IPS-NIHi7 (cell line): ENCODE data around the gene SYCP2L.
"Not testable (repeated sequence)": the region's sequence is repeated elsewhere in the genome, so short reads cannot be mapped to it uniquely, and the experiment has no call there.

Experiments
- DNase-seq: peaks from one replicate; pipeline ENCODE4 v3.0.0; 2012; ENCODE audit warnings: mixed read lengths; ENCODE audit errors: extremely low spot score

The SYCP2L gene

GRCh38 chr6:10886691-10887502 is at the start of gene SYCP2L:
Gene SYCP2L, plus strand, starts transcription at chr6:10887052. Its CDS starts 75 bp downstream, at chr6:10887127.
- DNase-seq, result peak; percentile 71

DNA sequence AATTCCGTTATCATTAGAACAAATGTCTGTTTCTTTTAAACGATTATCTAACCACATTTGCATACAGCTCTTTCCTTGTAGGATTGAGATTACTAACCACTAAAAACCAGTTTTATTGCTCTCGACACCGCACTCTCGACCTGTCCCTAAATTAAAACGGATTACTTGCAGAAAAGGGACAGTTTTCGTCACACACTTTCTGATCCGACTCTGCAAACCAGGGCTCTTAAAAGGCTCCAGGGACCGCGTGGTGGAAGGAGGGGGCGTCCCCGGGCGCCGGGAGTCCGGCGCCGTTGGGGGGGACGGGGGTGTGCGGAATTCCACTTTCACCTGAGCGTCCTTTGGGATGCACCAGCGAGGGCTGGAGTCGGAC is 49.2 kb upstream of the SYCP2L start:
- no peak for DNase-seq

GRCh38 chr6:10837995-10838793 is 48.7 kb upstream of the SYCP2L start, which contains the start of gene MAK:
Gene MAK, minus strand, starts transcription at chr6:10838539. Its CDS starts 7,891 bp downstream, at chr6:10830648.
- DNase-seq, result peak; percentile 99

DNA sequence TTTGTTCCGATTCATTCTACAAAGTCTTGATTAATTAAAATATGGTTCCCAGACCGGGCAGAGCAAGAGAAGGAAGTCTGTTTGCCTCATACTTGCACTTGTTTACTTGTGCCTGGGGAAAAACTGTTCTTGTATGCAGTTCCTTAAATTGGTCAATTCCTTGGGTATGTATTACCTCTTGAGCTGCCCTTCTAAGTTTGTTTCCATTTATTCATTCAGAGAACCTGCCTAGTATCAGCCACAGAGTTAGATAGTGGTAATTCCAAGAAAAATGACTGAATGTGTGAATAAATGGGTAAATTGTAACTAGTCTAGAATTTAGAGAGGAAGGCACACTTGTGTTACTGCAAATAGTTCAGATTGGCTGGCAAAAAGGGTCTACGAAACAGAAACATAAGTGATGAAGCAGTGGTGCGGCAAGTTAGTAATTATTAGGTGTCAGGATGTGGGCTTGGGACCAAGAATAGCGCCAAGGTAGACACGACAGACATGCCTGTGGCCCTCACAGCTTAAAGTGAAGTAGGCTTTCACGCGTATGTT is 48.0 kb upstream of the SYCP2L start:
- no peak for DNase-seq

GRCh38 chr6:10843554-10843953 is 43.3 kb upstream of the SYCP2L start:
- no peak for DNase-seq

DNA sequence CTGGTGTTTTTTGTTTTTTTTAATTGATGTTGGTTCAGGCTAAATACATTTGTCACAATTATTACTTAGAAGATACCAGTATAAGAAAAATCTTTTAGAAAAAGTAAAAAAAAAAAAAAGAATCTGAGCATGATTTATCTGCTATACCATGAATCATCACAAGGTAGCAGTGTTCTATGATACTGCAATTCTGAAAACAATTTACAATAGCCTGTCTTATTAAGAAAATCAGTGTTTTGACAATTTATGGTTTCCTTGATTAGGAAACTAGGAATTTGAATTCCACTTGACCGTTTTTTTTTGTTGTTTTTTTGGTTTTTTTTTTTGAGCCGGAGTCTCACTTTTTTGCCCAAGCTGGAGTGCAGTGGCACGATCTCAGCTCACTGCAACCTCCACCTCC is 39.2 kb upstream of the SYCP2L start:
- DNase-seq, result no peak

- DNase-seq, result no peak
Observed at GRCh38 chr6:10849901-10850300, 37.0 kb upstream of the SYCP2L start.

DNA sequence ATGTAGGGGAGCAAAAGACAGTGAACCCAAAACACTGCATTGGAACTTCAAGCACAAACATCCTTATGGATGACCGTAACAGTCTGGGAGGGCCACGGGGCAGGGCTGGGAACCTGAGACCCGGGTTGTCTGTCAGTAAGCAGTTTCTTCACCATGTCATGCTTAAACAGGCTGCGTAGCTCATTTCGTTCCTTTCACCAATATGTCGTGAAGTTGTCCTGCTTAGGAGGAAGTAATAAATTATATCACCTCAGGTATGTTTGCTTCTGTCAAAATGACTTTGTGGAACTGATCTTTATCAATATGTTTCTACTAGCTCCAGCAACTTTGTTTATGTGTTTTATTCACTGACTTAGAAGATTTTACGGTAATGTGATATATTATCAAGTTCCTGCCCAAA is 36.1 kb upstream of the SYCP2L start:
- DNase-seq, result no peak

GRCh38 chr6:10852361-10852960 is 34.4 kb upstream of the SYCP2L start:
- no peak for DNase-seq

DNA sequence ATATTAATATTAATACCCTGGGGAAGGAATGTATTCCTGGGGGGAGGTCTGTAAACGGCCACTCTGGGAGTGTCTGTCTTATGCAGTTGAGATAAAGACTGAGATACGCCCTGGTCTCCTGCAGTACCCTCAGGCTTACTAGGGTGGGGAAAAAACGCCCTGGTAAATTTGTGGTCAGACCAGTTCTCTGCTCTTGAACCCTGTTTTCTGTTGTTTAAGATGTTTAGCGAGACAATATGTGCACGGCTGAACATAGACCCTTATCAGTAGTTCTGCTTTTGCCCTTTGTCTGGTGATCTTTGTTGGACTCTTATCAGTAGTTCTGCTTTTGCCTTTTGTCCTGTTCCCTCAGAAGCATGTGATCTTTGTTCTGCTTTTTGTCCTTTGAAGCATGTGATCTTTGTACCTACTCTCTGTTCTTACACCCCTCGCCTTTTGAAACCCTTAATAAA is 33.0 kb upstream of the SYCP2L start:
- DNase-seq, result not testable (repeated sequence)

DNA sequence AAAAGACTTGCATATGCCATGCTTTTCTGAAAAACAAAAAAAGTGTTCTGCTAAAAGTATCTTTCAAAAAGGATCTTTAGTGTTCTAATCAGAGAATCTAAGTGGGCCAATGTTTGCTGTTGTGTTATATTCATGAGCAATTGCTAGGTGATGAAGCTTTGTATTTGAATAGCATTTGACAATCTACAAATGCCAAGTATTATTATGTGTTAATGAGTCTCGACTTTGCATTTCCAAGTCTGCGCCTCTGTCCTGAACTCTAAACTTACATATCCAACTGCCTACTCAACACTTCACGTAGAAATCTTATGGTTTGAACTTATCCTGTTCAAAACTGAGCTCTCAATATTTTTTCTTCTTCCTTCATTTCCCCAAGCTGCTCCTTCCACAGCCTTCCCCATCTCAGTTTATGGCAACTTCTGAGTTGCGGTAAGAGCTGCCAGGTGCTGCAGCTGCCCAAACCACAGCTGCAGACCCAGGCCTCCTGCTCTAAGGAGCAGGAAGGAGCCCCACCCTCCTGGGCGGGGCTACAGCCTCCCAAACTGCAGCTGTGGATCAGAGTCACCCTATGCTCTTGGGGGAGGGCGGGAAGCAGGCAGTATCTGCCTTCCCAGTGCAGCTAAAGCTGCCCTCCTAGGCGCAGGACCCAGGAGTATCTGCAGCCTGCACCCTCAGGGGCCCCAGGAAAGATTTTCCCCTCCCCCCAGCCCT is 31.8 kb upstream of the SYCP2L start:
- no peak for DNase-seq

- no peak for DNase-seq
Observed at GRCh38 chr6:10857259-10857658, 29.6 kb upstream of the SYCP2L start.

DNA sequence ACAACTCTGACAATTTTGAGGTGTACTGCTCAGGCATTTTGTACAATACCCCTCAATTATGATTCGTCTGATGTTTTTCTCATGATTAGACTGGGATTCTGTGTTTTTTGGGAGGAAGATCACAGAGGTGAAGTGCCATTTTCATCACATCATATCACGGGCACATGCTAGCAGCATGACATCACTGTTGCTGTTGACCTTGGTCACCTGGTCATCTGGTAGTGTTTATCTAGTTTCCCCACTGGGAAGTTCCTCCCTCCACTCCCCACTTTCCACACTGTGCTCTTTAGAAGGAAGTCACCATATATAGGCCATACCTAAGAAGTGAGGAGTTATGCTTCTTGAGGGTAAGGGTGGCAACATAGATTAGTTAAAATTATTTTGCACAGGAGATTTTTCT is 25.8 kb upstream of the SYCP2L start:
- DNase-seq, result no peak

DNA sequence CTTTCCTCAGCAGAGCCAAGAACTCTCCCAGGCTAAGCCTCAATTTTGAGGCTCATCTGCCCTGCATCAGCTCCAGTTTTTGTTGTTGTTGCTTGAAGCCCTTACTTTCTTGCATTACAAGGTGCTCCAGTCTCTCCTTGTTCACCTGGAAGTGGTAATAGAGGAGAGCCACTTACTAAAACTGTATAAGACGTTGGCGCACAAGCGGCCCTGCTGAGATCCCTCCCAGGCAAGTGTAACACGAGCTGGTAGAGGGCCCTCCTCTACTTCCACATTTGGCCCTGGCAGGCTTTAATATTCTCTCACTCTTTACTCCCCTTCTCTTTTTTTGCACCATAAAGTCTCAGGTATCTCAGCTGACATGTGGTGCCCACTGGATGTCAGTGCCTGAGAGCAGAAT is 24.5 kb upstream of the SYCP2L start:
- no peak for DNase-seq

- not testable (repeated sequence) for DNase-seq
Observed at GRCh38 chr6:10863031-10863430, 23.8 kb upstream of the SYCP2L start.

DNA sequence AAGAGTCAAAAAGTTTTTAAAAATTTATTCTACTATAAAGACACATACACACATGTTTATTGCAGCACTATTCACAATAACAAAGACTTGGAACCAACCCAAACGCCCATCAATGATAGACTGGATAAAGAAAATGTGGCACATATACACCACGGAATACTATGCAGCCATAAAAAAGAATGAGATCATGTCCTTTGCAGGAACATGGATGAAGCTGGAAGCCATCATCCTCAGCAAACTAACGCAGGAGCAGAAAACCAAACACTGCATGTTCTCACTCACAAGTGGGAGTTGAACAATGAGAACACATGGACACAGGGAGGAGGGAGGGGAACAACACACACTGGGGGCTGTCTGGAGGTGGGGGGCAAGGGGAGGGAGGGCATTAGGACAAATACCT is 20.1 kb upstream of the SYCP2L start:
- not testable (repeated sequence) for DNase-seq

- DNase-seq, result no peak
Observed at GRCh38 chr6:10867952-10868351, 18.9 kb upstream of the SYCP2L start.

- no peak for DNase-seq
Observed at GRCh38 chr6:10873374-10873773, 13.5 kb upstream of the SYCP2L start.

DNA sequence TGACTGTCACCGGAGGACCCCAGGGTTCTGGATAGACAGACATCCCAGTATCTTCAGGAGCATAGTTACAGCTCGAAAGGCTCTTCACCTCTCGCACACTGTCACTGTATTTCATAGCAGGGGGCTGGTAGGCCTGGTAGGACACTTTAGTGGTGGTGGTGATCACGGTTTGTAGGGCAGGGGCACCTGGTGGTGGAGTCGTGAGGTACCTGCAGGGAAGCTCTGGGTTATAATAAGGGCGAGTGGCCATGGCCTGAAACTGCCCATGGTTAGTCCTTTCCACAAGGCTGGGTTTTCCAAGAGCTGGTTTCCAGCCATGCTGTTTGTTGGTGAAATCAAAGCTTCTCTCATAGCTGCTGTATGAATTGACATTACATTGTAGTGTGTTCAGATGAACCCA is 12.6 kb upstream of the SYCP2L start:
- no peak for DNase-seq

DNA sequence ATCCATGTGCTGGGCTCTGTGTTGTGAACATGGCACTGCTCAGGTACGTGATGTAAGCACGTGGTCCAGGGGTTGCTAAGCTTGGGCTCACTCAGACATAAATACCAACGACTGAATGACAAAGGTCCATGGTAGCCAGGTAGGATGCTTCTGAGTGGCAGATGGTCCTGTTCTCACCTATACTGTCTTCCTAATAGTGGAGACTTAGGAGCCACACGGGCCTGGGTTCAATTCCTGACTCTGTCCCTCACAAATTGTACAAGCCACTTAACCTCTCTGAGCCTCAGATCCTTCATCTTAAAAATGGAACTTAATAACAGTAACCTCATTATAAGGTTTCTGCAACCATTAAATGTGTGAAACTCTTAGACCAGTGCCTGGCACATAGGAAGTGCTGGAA is 11.8 kb upstream of the SYCP2L start:
- no peak for DNase-seq

GRCh38 chr6:10877012-10877411 is 9.8 kb upstream of the SYCP2L start:
- no peak for DNase-seq

- no peak for DNase-seq
Observed at GRCh38 chr6:10877871-10878270, 9.0 kb upstream of the SYCP2L start.
